HL-60/S4 treated with phorbol 12-myristate 13-acetate at 8.2 ng/mL for 4 days and 3 days (cell line): Measurements from ENCODE around the gene IFNE.

ENCODE experiments used
- in situ Hi-C: fragments of 300-500 bp; cut with MboI; formaldehyde crosslinking; loops from 2 replicates; pipeline ENCODE4 v1.15.0; 2022; ENCODE audit warnings: low sequenced_read_pairs

IFNE gene

GRCh38 chr9:21432672-21433425 is 49.3 kb downstream of the IFNE start:
- in situ Hi-C loops: no loop called here
